Subcutaneous adipose tissue (tissue), 4 donors: ENCODE measurements around the gene CDC42BPA. TPM values are rescaled to one million over a fixed set of nuclear protein-coding genes. Genes with fewer than 3 reads are reported as not detected.

Source experiments
- CTCF ChIP-seq: fragments of 450-650 bp; IDR thresholded peaks from one replicate; pipeline ENCODE4 v1.5.1; 2016; ENCODE audit warnings: low read depth, mild to moderate bottlenecking, control low read depth, antibody characterized with exemption, moderate library complexity
- total RNA-seq, 4 donors: library from RNA; depleted of rRNA; stranded (reverse); fragments of >200 nt; gene quantifications; one replicate each; pipeline ENCODE4 v1.1.0, GENCODE V29; 2016

Gene CDC42BPA
- total RNA-seq, 4 donors from 2014 or later: 43.2 to 68.2 (median 55.3) TPM

DNA sequence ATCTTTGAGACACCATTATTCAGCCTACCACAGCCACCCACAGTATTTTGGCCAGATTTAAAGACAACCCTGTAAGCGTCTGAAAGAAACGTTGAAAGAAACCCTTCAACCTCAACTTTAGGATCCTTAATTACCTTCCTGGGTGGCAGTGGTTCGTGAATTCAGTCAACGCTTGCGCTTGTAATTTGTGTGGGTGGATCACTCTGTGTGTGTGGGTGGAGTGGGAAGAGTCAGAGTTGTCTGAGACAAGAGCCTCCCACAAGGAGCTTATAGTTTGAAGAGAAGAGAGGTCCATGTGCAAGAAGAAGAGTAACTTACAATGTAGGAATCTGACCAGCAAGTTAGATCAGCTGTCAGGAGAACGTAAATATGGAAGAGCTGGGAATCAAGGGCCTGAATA lies 369.8 kb downstream of the CDC42BPA start:
- no peak for TF ChIP-seq CTCF

- TF ChIP-seq CTCF: no peak
Measured at GRCh38 chr1:226948051-226948450, 370.2 kb downstream of the CDC42BPA start.

- no peak for TF ChIP-seq CTCF
Measured at GRCh38 chr1:226946841-226947240, 371.5 kb downstream of the CDC42BPA start.

- TF ChIP-seq CTCF: no peak
Measured at GRCh38 chr1:226946285-226946684, 372.0 kb downstream of the CDC42BPA start.

GRCh38 chr1:226945858-226946245 lies 372.4 kb downstream of the CDC42BPA start:
- TF ChIP-seq CTCF: no peak

DNA sequence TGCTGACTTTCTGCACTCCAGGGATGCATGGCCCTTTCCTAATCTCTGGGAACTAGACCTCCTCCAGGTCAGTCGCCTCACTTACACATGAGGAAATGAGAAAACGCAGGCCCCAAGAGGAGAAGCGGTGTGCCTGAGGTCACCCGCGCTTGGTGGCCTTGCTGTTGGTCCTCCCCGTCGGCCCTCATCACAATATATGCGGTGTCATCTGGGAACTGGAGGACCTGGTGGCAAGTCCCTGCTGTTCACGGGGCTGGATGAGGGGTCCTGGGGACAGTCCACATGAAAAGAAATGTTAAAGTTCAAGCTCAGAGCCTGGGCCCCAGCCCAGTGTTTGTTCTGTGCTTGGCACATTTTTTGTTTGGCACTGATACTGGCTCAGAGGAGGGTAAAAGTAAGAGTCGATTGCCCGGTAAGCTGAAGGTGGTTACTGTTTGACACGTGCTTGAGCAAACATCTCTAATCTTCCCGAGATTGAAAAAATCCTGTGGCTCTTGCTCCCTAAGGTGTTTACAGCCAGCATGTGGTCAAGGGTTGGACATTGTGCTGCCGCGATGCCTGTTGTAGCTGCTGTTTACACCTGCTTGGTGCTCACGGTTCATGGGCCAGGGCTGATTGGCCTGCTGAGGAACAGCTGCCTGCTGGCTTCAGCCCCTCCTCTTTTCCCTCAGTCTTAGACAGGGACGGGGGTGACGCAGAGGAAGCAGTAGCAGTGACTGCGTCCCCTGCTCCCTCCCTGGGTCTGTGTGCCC lies 373.0 kb downstream of the CDC42BPA start:
- no peak for TF ChIP-seq CTCF

GRCh38 chr1:226943927-226944326 lies 374.4 kb downstream of the CDC42BPA start:
- no peak for TF ChIP-seq CTCF
